Karpas-422 (cell line): ENCODE data around the gene MT1A. TPM values are rescaled to one million over a fixed set of nuclear protein-coding genes. Genes with fewer than 3 reads are reported as not detected.

Experiments used
- DNase-seq: peaks from one replicate; pipeline ENCODE4 v3.0.0-alpha.2; 2015
- H2AFZ ChIP-seq: fragments of 200-600 bp; sonication (generic); 2 replicates; pipeline ENCODE4 v1.6.1; 2014; ENCODE audit warnings: antibody characterized with exemption, low read length, mixed read lengths
- H3K27ac ChIP-seq: fragments of 200-600 bp; sonication (generic); 2 replicates; pipeline ENCODE4 v1.5.1; 2014; ENCODE audit warnings: mild to moderate bottlenecking, low read length, moderate library complexity
- H3K27me3 ChIP-seq: fragments of 200-600 bp; sonication (generic); 2 replicates; pipeline ENCODE4 v1.6.1; 2014; ENCODE audit warnings: low read length, mixed read lengths
- H3K36me3 ChIP-seq: fragments of 200-600 bp; sonication (generic); 2 replicates; pipeline ENCODE4 v1.6.1; 2014; ENCODE audit warnings: low read length, mixed read lengths; ENCODE audit not compliant: insufficient read depth
- H3K4me1 ChIP-seq: fragments of 200-600 bp; sonication (generic); 2 replicates; pipeline ENCODE4 v1.6.1; 2014; ENCODE audit warnings: mild to moderate bottlenecking, low read length, mixed read lengths
- H3K4me2 ChIP-seq: fragments of 200-600 bp; sonication (generic); 2 replicates; pipeline ENCODE4 v1.6.1; 2014; ENCODE audit warnings: low read length, low read depth, mild to moderate bottlenecking; ENCODE audit not compliant: poor library complexity, severe bottlenecking
- H3K4me3 ChIP-seq: fragments of 200-600 bp; sonication (generic); 2 replicates; pipeline ENCODE4 v1.5.1; 2014; ENCODE audit warnings: mild to moderate bottlenecking, antibody characterized with exemption, low read length, mixed read lengths
- H3K79me2 ChIP-seq: fragments of 200-600 bp; sonication (generic); 2 replicates; pipeline ENCODE4 v1.6.1; 2014; ENCODE audit warnings: mild to moderate bottlenecking, low read length, mixed read lengths
- H3K9ac ChIP-seq: fragments of 200-600 bp; sonication (generic); 2 replicates; pipeline ENCODE4 v1.6.0; 2014; ENCODE audit warnings: low read length
- H3K9me2 ChIP-seq: fragments of 200-600 bp; sonication (generic), shearing (Covaris generic); replicated peaks from 2 replicates; pipeline ENCODE4 v1.6.0; 2014; ENCODE audit warnings: mild to moderate bottlenecking, low read length, moderate library complexity; ENCODE audit not compliant: insufficient read depth
- H3K9me3 ChIP-seq: fragments of 300-700, 200-600 bp; sonication (generic); 2 replicates; pipeline ENCODE4 v1.6.1; 2014; ENCODE audit warnings: low read length, mixed read lengths
- H4K20me1 ChIP-seq: fragments of 200-600 bp; sonication (generic); 2 replicates; pipeline ENCODE4 v1.6.1; 2014; ENCODE audit warnings: mild to moderate bottlenecking, antibody characterized with exemption, low read length, low read depth; ENCODE audit not compliant: insufficient read depth
- total RNA-seq: library from RNA; depleted of rRNA; stranded (reverse); fragments of >200 nt; shearing (Covaris generic); gene quantifications from 2 replicates; pipeline ENCODE4 v1.2.3, GENCODE V29; 2014; ENCODE audit warnings: low replicate concordance

Gene MT1A
- total RNA-seq, 1 experiment from 2014 or later: not detected

DNA sequence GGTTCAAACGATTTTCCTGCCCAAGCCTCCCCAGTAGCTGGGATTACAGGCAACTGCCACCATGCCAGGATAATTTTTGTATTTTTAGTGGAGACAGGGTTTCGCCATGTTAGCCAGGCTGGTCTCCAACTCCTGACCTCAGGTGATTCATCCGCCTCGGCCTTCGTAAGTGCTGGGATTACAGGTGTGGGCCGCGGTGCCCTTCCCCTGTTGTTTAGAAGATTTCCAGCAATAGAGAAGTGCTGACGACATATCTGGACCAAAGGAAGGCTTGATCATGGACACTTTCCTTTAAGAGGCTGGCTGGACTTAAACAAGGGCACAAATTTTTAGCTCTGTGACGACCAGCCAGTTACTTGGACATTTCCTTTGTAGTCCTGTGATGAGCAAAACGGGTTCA is 7.3 kb upstream of the MT1A start:
- Histone ChIP-seq H3K9ac (no peak overlapping the region), H3K9me2 (no peaks in the 10 kb centered on the region), H3K4me2 (no peak overlapping the region), H3K36me3 (no peaks in the 10 kb centered on the region), H3K79me2 (no peaks in the 10 kb centered on the region), H2AFZ (no peak overlapping the region), H3K27ac (no peak overlapping the region), H4K20me1 (no peaks in the 10 kb centered on the region), H3K4me1 (peaks cover 13% of the 10 kb centered on the region), H3K9me3 (no peaks in the 10 kb centered on the region), H3K4me3 (no peak overlapping the region), H3K27me3 (no peaks in the 10 kb centered on the region)
- no peak for DNase-seq

DNA sequence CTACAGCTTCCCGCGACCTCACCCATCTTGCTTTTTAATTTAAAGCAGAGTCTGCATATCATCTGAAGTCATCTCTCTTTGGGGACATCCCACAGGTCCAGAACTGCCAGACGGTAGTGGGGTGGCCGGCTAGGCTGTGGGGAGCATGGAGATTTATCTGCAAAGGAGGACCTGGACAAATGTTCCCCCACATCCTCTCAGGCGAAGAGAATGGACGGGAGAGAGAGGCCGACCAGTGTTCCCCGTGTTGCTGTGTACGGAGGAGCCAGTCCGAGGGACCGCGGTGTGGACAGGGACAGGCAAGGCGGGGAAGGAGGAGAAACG is 6.7 kb upstream of the MT1A start:
- H4K20me1 ChIP-seq: no peaks in the 10 kb centered on the region
- no peak overlapping the region for H3K4me2 ChIP-seq
- H2AFZ ChIP-seq: no peak overlapping the region
- no peak for DNase-seq
- H3K4me3 ChIP-seq: no peak overlapping the region
- no peaks in the 10 kb centered on the region for H3K9me2 ChIP-seq
- H3K9ac ChIP-seq: no peak overlapping the region
- no peaks in the 10 kb centered on the region for H3K27me3 ChIP-seq
- no peak overlapping the region for H3K27ac ChIP-seq
- no peaks in the 10 kb centered on the region for H3K9me3 ChIP-seq
- H3K36me3 ChIP-seq: no peaks in the 10 kb centered on the region
- peaks cover 18% of the 10 kb centered on the region for H3K4me1 ChIP-seq
- no peaks in the 10 kb centered on the region for H3K79me2 ChIP-seq

GRCh38 chr16:56632156-56632847 is 6.2 kb upstream of the MT1A start, which contains the start of gene MT1M:
TSS of gene MT1M (plus strand) at chr16:56632659. CDS start at chr16:56632732, 73 bp downstream.
- Histone ChIP-seq H3K4me1 (peaks cover 18% of the 10 kb centered on the region), H3K36me3 (no peaks in the 10 kb centered on the region), H3K79me2 (no peaks in the 10 kb centered on the region), H3K27me3 (no peaks in the 10 kb centered on the region), H3K9ac (no peak within 1 kb of the TSS), H3K4me3 (no peak within 1 kb of the TSS), H4K20me1 (no peaks in the 10 kb centered on the region), H3K9me2 (no peaks in the 10 kb centered on the region), H2AFZ (no peak within 1 kb of the TSS), H3K4me2 (no peak within 1 kb of the TSS), H3K9me3 (no peaks in the 10 kb centered on the region), H3K27ac (no peak within 1 kb of the TSS)
- no peak for DNase-seq

GRCh38 chr16:56632848-56633365 is 5.6 kb upstream of the MT1A start:
- Histone ChIP-seq H3K4me2 (no peak overlapping the region), H3K36me3 (no peaks in the 10 kb centered on the region), H3K9ac (no peak overlapping the region), H3K4me3 (no peak overlapping the region), H3K27ac (no peak overlapping the region), H4K20me1 (no peaks in the 10 kb centered on the region), H3K27me3 (no peaks in the 10 kb centered on the region), H2AFZ (no peak overlapping the region), H3K9me2 (no peaks in the 10 kb centered on the region), H3K4me1 (peaks cover 18% of the 10 kb centered on the region), H3K9me3 (no peaks in the 10 kb centered on the region), H3K79me2 (no peaks in the 10 kb centered on the region)
- no peak for DNase-seq

DNA sequence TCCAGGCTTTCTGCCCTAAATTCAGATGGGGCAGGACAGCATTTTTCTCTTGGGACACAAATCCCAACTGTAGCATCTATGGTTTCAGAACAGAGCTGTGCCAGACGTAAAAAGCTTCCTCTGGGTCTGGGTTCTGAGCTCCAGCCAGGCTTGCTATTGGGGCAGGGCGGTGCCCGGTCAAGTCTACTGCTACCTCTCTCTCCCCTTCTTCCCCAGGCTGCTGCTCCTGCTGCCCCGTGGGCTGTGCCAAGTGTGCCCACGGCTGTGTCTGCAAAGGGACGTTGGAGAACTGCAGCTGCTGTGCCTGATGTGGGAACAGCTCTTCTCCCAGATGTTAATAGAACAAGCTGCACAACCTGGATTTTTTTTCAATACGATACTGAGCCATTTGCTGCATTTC is 4.9 kb upstream of the MT1A start:
- no peaks in the 10 kb centered on the region for H3K27me3 ChIP-seq
- no peaks in the 10 kb centered on the region for H4K20me1 ChIP-seq
- no peaks in the 10 kb centered on the region for H3K9me3 ChIP-seq
- peaks cover 18% of the 10 kb centered on the region for H3K4me1 ChIP-seq
- no peaks in the 10 kb centered on the region for H3K36me3 ChIP-seq
- no peak overlapping the region for H3K4me2 ChIP-seq
- no peaks in the 10 kb centered on the region for H3K9me2 ChIP-seq
- H3K27ac ChIP-seq: no peak overlapping the region
- DNase-seq: no peak
- no peak overlapping the region for H2AFZ ChIP-seq
- no peaks in the 10 kb centered on the region for H3K79me2 ChIP-seq
- H3K4me3 ChIP-seq: no peak overlapping the region
- no peak overlapping the region for H3K9ac ChIP-seq

DNA sequence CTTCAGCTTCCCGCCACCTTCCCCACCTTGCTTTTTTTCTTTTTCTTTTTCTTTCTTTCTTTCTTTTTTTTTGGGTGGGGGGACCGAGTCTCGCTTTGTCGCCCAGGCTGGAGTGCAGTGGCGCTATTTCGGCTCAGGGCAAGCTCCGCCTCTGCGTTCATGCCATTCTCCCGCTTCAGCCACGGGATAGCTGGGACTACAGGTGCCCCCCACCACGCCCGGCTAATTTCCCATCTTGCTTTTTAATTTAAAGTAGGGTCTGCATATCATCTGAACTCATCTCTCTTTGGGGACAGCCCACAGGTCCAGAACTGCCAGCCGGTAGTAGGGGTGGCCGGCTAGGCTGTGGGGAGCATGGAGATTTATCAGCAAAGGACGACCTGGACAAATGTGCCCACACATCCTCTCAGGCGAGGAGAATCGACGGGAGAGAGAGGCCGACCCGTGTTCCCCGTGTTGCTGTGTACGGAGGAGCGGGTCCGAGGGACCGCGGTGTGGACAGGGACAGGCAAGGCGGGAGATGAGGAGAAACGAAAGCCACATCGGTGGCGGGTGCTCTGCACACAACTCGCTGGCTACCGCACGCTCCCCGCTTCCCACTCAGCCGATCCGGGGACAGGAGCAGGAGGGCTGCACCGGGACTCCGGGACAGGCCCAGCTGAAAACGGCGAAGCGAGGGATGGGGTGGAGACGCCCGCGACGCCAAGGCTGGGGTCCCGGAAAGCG is 3.6 kb upstream of the MT1A start:
- H3K4me1 ChIP-seq: peaks cover 19% of the 10 kb centered on the region
- H2AFZ ChIP-seq: no peak overlapping the region
- no peaks in the 10 kb centered on the region for H4K20me1 ChIP-seq
- H3K27ac ChIP-seq: no peak overlapping the region
- no peak for DNase-seq
- no peaks in the 10 kb centered on the region for H3K9me2 ChIP-seq
- no peaks in the 10 kb centered on the region for H3K79me2 ChIP-seq
- no peaks in the 10 kb centered on the region for H3K27me3 ChIP-seq
- H3K4me2 ChIP-seq: no peak overlapping the region
- no peak overlapping the region for H3K9ac ChIP-seq
- H3K9me3 ChIP-seq: no peaks in the 10 kb centered on the region
- no peaks in the 10 kb centered on the region for H3K36me3 ChIP-seq
- no peak overlapping the region for H3K4me3 ChIP-seq

DNA sequence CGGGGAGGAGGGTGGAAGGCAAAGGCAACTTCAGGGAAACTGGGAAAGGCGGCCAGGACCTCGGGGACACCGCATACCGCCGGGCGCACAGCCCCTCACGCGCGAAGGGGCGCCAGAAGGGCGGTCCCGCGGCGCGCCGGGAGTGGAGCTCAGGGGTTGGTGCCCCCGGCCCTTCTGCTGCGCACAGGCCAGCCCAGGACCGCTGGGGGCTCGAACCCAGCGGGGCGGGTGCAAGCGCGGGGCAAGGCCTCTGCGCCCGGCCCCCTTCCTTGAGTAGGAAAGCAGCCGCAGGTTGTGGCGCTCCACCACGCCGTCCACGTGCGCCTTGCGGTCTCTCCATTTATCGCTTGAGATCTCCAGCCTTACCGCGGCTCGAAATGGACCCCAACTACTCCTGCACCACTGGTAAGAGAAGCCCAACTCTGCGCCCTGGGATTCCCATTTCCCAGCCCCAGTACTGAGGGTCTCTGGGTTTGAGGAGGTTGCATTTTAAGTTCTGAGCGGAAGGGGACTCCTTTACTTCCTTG is 3.0 kb upstream of the MT1A start:
- H4K20me1 ChIP-seq: no peaks in the 10 kb centered on the region
- no peaks in the 10 kb centered on the region for H3K36me3 ChIP-seq
- no peak for DNase-seq
- no peaks in the 10 kb centered on the region for H3K9me3 ChIP-seq
- H3K4me3 ChIP-seq: no peak overlapping the region
- H2AFZ ChIP-seq: no peak overlapping the region
- no peaks in the 10 kb centered on the region for H3K27me3 ChIP-seq
- no peaks in the 10 kb centered on the region for H3K79me2 ChIP-seq
- no peak overlapping the region for H3K4me2 ChIP-seq
- H3K9ac ChIP-seq: no peak overlapping the region
- no peak overlapping the region for H3K27ac ChIP-seq
- no peaks in the 10 kb centered on the region for H3K9me2 ChIP-seq
- H3K4me1 ChIP-seq: peaks cover 14% of the 10 kb centered on the region

DNA sequence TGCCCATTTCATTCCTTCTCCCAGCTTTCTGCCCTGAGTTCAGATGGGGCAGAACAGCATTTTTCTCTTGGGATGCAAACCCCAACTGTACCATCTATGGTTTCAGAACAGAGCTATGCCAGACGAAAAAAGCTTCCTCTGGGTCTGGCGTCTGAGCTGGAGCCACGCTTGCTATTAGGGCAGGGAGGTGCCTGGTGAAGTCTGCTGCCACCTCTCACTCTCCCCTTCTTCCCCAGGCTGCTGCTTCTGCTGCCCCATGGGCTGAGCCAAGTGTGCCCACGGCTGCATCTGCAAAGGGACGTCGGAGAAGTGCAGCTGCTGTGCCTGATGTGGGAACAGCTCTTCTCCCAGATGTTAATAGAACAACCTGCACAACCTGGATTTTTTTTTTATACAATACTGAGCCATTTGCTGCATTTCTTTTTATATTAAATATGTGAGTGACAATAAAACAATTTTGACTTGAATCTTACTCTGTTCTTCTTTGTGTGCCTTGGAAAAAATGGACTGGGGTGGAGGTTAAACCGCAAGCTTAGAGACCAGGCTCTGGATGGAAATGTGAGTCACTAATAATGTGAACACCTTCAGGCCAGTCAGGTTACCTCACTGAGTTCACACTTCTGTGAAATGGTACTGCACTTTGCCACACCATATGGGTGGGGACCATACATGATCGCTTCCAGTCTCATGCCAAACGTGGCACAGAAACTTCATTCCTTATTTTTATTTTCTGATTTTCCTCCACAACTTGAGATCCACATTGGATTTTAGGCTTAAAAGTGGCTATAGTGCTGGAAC is 1.7 kb upstream of the MT1A start:
- H3K79me2 ChIP-seq: no peaks in the 10 kb centered on the region
- H3K4me3 ChIP-seq: no peak overlapping the region
- H3K9me2 ChIP-seq: no peaks in the 10 kb centered on the region
- H3K4me2 ChIP-seq: no peak overlapping the region
- H3K9me3 ChIP-seq: no peaks in the 10 kb centered on the region
- no peak overlapping the region for H3K9ac ChIP-seq
- no peaks in the 10 kb centered on the region for H3K36me3 ChIP-seq
- no peaks in the 10 kb centered on the region for H4K20me1 ChIP-seq
- peaks cover 14% of the 10 kb centered on the region for H3K4me1 ChIP-seq
- H3K27ac ChIP-seq: no peak overlapping the region
- H2AFZ ChIP-seq: no peak overlapping the region
- no peaks in the 10 kb centered on the region for H3K27me3 ChIP-seq
- DNase-seq: no peak
